ENCODE measurements around the gene CACNG4. TPM values are rescaled to one million over a fixed set of nuclear protein-coding genes. Genes with fewer than 3 reads are reported as not detected.

CACNG4 gene
- total RNA-seq, 1 experiment from 2014 or later = 6.3 TPM

- Histone ChIP-seq H3K4me1 (ENCODE audit: insufficient read depth, low read length) (no peaks in the 10 kb centered on the region), H3K9me3 (ENCODE audit: control insufficient read depth, low read depth, low read length) (no peaks in the 10 kb centered on the region), H3K14ac (ENCODE audit: insufficient read depth, low read length) (no peak overlapping the region; the same call in 1 of the 2 replicates), H2BK20ac (ENCODE audit: low read depth, low read length, poor library complexity, severe bottlenecking) (no peak overlapping the region), H3K23me2 (ENCODE audit: insufficient read length, low read depth, low read length, poor library complexity, severe bottlenecking) (no peaks in the 10 kb centered on the region), H2BK120ac (ENCODE audit: low read depth, low read length, poor library complexity, severe bottlenecking) (no peak overlapping the region), H3K56ac (ENCODE audit: insufficient read length, low read depth, low read length) (no peak overlapping the region), H4K8ac (replicated peaks; ENCODE audit: insufficient read length, low read depth, low read length) (no peak overlapping the region), H3K18ac (ENCODE audit: insufficient read length, low read depth, low read length) (no peak overlapping the region), H2AK5ac (ENCODE audit: insufficient read length, low read length) (no peak overlapping the region), H2BK15ac (ENCODE audit: low read depth, low read length) (no peak overlapping the region), H3T11ph (ENCODE audit: low read length) (no peak overlapping the region), H3K27me3 (ENCODE audit: insufficient read depth, low read length) (no peaks in the 10 kb centered on the region), H2BK5ac (ENCODE audit: insufficient read length, low read length) (no peak overlapping the region), H3K4ac (ENCODE audit: low read depth, low read length) (no peak overlapping the region), H4K5ac (ENCODE audit: insufficient read length, low read depth, low read length) (no peak overlapping the region), H3K9ac (ENCODE audit: extremely low read depth, insufficient read length, low read length) (no peak overlapping the region), H4K91ac (ENCODE audit: insufficient read length, low read depth, low read length) (no peak overlapping the region), H3K4me2 (ENCODE audit: insufficient read depth, insufficient read length, low read length) (no peak overlapping the region), H3K27ac (ENCODE audit: insufficient read length, low read depth, low read length) (no peak overlapping the region), H3K79me1 (ENCODE audit: insufficient read depth, low read depth, low read length, poor library complexity, severe bottlenecking) (no peaks in the 10 kb centered on the region), H2AFZ (ENCODE audit: low read length) (no peak overlapping the region), H3K23ac (ENCODE audit: insufficient read length, low read depth, low read length) (no peak overlapping the region), H2BK12ac (ENCODE audit: insufficient read length, low read depth, low read length) (no peak overlapping the region), H3K79me2 (ENCODE audit: insufficient read depth, low read length) (no peaks in the 10 kb centered on the region), H4K20me1 (ENCODE audit: control insufficient read depth, insufficient read depth, insufficient read length) (no peaks in the 10 kb centered on the region)
- no peak overlapping the region for H3K4me3 Mint-ChIP-seq
- H3K36me3 Mint-ChIP-seq (ENCODE audit: insufficient read depth in 1 of 3, low read depth in 3 of 3) = peaks cover 0 to 14% (median 8%) of the 10 kb centered on the region in 3 experiments; a peak in 4 of 7 replicates
- TF ChIP-seq CTCF (conservative IDR thresholded peaks at IDR 0.05) = no peak
- peaks cover 0 to 3% of the 10 kb centered on the region in 2 experiments; a peak in 2 of 4 replicates for H3K4me1 Mint-ChIP-seq
- peaks cover 2% of the 10 kb centered on the region for H3K27me3 Mint-ChIP-seq (ENCODE audit: low read depth)
- H3K27ac Mint-ChIP-seq = no peak overlapping the region; a peak in 1 of 7 replicates
- no CpG with 5 or more reads among the region's 6 CpGs for WGBS (ENCODE audit: extremely low coverage, insufficient read length, low lambda C conversion rate)
- peaks cover 22 to 24% of the 10 kb centered on the region in 2 experiments for H3K9me3 Mint-ChIP-seq
- DNase-seq = no peak
Measured at GRCh38 chr17:67050471-67051154, 86.1 kb downstream of the CACNG4 start.

All from H9 (cell line).